D341Med (cell line): Measurements from ENCODE around the gene BLMH.

Source experiments
- DNase-seq: peaks from one replicate; pipeline ENCODE4 v3.0.0; 2012; ENCODE audit warnings: low spot score

BLMH gene

DNA sequence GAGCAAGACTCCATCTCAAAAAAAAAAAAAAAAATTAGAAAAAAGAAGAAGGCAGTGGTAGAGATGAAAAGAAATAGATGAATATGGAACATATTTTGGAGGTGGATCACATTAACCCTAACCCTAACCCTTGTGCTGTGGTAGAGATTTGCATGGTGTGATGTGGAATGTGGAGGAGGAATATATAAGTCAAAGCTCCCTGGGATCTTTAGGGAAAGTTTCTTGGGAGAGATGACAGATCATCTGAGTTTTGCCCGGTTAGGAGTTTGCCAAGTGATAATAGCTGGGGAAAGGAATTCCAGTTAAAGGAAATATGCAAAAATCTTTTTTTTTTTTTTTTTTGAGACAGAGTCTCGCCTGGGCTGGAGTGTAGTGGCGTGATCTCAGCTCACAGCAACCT, 13.0 kb upstream of the BLMH start:
- no peak for DNase-seq

DNA sequence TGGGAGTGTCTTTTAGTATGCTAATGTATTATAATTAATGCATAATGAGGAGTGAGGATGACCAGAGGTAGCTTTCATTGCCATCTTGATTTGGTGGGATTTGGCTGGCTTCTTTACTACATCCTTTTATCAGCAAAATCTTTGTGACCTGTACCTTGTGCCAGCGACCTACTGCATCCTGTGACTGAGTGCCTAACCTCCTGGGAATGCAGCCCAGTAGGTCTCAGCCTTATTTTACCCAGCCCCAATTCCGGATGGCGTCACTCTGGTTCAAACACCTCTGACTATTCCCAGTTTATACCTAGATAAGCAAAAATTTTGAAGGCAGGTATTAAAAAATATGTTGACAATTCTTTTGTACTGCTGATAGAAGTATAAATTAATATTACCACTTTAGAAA, 10.5 kb upstream of the BLMH start:
- DNase-seq: no peak

DNA sequence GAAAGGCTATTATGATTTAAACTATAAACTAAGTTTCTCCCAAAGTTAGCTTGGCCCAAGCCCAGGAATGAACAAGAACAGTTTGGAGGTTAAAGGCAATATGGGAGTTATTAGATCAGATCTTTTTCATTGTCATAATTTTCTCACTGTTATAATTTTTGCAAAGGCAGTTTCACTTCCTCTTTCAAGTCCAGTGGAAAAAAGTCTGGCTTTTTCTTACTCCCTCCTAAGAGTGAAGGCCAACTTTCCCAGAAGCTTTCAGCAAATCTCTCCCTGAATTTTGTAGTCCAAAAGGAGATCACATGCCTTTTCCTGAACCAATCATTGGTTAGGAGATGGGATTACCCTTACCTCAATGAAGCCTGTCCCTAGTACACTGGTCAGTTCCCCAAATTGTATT, 9.1 kb upstream of the BLMH start:
- DNase-seq: no peak

DNA sequence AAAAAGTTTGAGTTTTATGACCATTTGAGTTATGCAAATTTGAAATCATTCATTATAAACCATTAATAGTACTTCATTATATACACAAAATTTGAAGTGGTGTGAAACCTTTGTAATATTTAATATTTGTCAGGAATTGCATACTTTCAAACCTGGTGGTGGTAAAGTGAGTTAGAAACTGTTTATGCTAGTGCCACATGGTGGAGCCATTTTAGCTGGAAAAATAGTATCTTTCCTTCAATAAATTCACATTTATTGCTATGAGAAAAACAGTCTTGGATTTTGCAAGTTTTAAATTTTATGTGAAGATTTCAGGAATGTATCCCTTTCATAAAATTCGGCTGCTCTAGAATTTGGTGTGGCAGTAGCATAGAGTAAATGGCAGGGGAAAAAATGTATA, 7.3 kb upstream of the BLMH start:
- no peak for DNase-seq

DNA sequence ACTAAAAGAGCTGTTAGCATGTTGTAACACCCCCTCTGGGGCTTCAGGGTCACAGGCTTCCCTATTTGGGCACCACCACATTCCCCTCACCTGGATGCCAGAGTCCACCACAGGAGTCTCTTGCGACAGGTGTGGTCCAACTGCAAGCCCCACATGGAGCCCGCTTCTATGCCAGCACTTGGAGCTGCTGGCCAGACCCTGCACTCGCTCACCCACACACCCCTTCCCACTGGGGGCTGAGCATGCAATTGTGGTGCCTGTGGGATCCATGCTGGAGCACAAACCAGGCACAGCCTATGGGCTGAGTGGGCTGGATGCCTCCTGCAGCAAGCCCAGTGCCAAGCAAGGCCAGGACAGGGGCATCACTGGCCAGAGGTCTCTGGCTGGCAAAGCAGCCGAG, 6.0 kb upstream of the BLMH start:
- no peak for DNase-seq

DNA sequence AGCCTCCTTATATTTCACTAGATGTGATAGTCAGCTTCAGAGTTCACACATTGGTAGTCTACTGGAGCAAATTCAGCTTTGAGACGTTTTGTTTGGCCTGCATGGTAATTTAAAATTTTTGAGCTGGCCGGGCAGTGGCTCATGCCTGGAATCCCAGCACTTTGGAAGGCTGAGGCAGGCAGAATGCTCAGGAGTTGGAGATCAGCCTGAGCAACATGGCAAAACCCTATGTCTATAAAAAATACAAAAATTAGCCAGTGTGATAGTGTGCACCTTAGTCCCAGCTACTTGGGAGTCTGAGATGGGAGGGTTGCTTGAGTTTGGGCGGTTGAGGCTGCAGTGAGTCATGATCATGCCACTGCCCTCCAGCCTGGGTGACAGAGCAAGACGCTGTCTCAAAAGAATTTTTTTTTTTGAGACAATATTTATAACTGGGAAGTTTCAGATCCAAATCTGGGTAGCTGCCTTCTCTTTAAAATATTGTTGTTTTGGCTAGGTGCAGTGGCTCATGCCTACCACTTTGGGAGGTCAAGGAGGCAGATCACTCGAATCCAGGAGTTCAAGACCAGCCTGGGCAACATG, 4.8 kb upstream of the BLMH start:
- no peak for DNase-seq

DNA sequence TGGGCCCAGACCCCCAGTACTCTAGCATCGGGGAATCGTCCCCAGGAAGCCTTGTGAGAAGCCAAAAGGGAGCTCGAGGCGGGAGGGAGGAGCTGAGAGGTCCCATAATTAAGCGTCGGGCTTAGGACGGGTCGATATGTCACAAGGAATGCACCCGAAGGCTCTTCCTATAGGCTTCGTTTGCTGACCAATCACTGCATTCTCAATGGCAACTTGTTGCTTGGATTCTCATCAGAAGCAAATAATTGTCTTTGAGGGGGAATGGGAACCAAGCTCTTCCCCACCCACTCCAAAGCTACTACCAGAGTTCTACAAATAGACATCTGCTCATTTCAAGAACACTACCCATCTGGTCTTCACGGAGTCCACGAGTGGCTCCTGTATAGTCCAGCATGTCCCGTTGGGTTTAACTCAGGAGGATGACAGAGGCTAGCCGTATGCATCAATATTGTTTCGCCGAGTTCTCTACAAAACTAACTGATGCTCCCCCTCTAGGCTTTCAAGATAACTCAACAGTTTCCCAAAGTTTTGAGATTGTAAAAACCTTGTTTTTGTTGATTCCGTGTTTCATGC, 628 bp upstream of the BLMH start:
- no peak for DNase-seq

DNA sequence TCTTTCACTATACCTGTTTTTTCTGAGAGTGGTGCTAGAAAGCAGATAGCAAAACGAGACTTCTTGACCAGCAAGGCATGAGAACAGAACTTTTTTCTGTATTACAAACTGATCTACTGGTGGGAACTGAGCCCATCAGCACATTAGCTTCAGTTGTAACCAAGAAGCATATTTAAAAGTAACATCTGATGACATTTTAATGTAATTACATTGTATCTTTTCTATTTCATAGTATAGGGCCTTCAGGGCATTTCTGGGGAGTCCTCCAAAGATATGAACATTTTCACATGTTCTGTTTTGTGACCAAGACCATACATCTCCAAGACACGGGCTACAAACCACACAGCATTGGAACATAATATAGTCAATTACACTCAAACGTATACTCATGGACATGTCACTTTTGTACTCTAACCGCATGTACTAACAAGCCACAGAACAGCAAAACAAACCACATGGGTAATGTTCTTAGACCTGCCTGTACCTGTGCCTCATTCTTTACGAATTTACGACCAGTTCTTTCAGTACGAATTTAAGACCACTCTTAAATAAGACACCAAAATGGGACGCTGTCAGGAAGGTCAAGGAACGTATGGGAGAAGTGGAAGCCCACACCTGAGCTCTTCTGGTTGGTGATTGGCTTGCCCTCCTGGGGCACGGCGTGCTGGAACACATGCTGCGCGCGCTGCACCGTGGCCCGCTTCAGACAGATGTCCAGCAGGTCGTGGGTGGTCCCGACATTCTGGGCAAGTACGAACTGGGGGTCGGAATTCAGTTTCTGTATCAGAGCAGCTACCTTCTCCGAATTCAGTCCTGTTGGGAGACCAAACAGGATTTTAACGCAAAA, 825 bp downstream of the BLMH start:
- DNase-seq: peak; percentile 82

DNA sequence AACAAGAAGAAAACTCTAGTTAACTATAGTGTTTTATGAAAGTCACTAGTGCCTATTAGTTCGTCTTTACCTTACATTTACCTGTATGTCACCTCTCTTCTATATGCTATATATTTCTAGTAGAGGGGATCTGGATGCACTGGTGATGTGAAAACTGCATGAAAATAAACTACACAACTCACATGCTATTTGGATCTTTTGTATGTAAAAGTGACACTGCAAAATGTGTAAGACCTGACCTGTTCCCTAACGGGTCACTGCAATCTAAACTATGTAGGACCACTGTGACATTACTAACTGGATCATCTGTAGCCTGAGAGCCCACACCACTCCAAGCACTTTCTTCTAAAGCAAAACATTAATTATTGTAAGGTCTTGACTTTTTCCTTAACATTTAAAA, 1.7 kb downstream of the BLMH start:
- no peak for DNase-seq

DNA sequence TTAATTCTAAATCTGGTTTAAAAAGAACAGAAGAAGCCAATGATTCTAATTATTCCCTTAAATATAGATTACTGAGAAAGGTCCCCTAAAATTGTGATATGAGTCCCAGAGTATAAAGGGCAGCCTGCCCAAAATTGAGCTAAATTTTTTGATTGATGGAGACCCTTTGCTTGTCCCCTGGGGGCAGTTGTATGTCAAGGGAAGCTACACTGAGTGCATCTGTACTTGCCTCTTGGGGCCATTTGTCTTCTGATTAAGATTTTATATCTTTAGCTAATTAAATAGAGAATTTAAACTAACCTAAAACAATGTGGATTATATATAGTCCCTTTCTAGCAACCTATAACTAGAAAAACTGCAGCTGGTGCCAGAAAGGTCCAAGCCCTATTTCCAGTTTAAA, 12.6 kb downstream of the BLMH start:
- DNase-seq: no peak

DNA sequence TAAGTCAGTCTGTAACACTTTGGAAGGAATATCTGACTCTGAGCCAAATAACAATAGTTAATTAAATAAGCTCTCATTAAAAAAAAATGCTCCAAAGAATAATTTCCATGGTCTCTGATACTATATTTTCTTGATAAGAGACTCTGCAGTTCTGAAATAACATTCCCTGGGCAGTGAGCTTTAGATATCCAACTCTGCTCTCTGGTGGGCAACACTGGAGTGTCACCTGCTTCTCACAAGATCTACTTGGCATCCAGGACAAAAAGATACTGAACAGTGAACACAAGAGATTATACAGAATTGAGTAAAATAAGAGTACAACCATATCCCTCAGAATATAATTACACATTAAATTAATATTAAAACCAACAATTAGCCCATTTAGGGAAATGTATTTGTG, 13.7 kb downstream of the BLMH start:
- peak; percentile 65 for DNase-seq

DNA sequence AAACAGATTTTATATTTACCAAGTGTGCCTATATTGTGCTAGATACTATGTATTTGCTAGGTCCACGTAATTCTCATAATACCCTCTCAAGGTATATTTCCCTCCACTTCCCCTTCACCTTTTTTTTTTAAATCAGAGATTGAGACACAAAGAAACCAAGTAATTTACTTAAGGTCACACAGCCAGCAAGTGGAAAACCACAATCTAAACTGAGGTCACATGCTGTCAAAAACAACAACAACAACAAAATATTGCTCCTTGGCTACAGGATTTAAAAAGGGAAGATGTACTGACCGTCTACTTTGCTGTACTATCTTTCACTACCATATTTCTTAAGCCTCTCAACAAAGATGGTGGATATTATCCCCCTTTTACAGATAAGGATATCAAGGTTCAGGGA, 15.8 kb downstream of the BLMH start:
- no peak for DNase-seq

DNA sequence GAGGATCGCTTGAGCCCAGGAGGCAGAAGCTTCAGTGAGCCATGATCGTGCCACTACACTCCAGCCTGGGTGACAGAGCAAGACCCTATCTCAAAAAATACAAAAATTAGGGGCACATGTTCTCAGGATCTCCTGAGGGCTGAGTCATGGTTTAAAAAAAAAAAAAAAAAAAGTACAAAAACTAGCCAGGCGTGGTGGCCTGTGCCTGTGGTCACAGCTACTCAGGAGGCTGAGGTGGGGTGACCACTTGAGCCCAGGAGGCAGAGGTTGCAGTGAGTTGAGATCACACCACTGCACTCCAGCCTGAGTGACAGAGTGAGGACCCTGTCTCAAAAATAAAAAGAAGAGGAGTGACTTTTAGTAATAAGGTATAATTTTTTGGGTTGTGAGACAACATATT, 16.9 kb downstream of the BLMH start:
- no peak for DNase-seq

DNA sequence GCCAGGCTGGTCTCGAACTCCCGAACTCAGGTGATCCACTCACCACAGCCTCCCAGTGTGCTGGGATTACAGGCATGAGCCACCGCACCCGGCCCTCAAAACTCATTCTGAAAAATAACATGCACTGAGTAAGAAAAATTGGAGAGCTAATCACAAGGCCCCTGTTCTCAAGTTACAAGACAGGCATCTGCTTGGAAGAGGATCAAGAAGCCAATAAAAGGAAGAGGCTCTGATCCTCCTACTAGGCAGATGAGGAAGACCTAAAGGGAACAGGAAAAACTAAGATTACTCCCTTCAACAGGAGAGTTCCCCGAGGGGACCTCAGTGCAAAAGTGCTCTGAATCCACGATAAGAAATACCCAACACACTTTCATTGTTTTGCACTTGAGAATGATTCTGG, 18.4 kb downstream of the BLMH start:
- no peak for DNase-seq

DNA sequence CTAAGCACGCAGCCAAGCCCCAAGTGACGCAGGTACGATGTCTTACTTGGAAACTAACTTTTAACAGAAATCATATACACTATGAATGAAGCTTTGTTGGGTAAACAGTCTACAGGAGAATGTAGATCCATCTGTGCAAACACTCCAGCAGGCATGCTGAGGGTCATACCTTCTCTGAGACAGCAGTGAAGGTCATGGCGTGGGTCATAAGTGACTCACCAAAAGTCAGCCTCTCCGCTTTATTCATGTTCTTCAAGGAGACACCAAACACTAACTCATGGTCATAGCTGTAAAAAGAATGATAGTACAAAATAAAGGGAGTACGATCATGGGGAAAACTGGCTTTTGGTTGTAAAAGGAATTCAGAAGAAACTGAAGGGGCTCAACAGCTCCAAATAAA, 20.6 kb downstream of the BLMH start:
- no peak for DNase-seq

DNA sequence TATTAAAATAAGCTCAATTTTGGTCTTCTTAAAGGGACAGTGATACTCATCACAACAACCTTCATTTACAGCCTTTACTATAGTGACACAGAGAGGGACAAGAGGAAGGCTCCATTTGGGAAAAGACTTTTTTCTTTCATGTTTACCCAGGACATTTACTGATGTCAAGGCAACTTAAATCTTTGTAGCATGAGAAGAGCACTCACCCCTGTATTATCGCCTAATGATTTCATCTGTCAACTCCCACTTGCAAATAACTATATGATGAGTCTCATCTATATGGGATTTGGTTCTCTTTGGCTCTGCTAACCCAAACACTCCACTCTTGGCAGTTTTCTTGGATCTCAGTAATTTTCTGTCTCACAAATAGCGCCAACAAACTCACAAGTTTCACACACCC, 24.1 kb downstream of the BLMH start:
- DNase-seq: no peak

DNA sequence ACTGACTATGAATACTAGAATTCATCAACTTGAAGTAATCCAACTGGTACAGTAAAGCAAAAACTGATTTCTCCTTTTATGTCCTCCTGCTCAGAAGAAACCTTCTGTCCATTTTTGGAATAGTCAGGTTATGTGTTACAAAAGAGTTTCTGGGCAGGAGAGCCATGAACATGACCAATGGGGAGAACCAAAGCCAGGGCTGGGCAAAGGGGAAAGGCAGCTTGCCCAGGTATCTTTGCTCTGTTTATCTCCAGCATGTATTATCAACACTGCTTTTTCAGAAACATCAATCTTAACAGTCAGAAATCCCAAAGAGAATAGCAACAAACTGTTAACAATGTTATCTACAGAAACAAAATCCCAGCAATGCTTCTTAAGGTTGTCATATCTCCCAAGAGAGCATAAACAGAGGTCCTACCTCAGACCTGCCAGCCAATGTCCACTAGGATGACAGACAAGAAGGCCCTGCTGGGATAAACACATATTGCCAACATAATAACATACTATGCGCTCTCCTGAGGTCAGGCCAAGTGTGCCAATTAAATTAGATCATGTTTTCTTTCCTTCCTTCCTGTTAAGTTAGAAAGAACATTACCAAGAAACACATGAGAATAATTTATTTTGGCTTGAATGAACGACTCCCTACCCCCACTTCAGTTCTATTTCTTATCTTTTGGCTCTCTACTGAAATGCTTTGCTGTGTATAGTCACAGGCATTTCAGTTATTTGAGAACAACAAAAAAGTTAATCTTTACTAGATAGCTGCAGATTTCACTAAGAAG, 28.0 kb downstream of the BLMH start:
- no peak for DNase-seq

DNA sequence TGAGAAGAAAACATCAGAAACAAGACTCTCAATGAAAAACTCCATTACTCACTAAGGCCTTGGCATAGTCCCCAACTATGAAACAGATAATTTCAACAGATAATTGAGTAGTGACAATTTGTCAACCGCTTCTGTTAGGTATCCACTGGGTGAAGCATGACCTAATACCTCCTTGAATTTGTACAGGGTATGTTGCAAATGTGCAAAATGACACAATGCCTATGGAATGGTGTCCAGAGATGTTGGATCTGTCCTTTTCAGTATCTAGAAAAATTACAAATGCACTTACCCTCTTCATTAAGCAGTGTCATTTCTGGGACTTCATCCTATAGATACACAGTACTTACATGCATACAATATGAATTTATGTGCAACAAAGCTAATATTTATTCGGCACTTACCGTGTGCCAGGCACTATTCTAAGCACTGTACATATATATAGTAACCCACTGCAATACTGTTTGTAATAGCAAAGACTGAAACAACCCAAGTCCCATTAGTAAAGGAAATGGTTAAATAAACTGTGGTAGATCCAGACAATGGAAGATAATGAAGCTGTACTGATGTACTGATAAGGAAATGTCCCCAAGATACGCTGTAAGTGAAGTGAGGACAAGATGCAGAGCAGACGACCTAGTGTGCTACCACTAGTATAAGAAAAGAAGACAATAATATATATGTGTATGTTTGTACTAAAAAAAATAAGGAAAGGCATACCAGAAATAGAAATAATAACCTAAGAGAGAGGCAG, 34.8 kb downstream of the BLMH start:
- no peak for DNase-seq

DNA sequence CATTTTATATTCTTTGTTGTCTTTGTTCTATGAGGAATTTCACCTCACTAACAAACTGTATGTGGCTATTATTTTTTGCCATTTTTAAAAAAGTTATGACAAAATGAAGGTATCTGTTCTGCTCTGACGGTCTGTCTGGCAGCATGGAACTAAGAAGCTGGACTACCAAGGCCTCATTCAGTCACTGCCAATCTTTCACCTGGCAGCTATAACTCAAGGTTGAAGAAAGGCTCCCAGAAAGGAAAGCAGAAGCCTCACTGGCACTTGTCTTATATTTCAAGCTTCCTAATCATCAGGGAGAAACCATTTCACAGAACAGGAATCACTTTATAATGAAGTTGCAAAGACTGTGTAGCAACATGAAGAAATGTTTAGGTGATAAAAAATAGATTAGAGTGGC, 37.6 kb downstream of the BLMH start:
- no peak for DNase-seq

DNA sequence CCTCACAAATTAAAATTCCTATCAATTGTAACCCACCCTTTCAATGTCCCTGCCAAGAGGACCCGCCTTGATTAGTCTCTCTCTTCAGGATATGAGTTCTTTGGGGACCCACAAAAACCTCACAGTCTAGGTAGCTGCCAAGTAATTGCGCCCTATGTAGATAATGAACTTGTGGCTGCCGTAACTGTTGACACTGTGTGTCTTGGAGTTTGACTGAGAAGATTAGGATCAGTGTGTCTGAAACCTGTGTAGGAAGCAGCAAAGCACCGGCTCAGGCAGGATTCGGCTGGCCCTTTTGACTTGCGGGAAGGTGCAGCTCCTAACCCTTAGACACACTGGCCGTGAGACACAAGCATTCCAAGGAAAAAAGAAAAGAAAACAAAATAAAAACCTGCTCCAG, 38.4 kb downstream of the BLMH start:
- DNase-seq: no peak

DNA sequence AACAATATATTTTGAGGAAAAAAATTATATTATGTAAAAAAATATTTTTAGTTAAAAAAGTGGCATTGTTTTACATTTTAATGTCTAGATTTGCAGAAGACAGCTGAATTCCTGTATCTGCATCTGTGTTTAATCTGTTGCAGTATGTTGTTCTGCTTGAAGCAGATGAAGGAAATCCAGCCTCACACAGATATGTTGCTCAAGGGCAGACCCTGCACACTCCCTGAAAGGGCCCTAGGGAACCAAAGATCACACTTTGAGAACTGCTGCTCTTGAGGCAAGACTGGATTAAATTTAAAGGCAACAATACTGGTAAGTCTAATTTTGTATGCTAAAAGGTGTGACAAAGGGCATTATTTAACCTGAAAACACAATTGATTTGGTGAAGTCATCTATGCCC, 39.8 kb downstream of the BLMH start:
- no peak for DNase-seq

DNA sequence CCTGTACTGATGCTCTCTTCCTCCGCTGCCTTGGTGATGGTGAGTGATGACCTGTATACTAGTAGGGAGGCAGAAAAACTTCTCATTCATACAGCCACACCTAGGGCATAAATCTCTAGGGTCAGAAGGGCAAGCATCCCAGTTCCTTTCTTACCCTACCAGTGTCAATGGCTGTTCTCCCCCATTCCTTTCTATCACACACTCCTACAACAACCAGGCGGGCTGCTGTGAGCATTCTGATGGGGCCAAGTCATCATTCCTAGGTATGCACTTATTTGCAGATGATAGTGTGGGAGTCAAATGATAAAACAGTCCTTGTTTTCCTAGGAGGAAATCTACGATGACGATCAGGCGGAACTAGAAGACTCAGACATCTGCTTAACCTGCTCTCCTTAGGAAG, 42.3 kb downstream of the BLMH start:
- no peak for DNase-seq
